HG03175 (cell line): ENCODE data around the gene CEP135.
"Not testable (repeated sequence)": the region's sequence is repeated elsewhere in the genome, so short reads cannot be mapped to it uniquely, and the experiment has no call there.

Experiments used
- ATAC-seq: cut with Tn5 transposase; IDR thresholded peaks from one replicate; pipeline ENCODE4 v1.9.1; 2021; ENCODE audit warnings: mild to moderate bottlenecking, moderate library complexity; ENCODE audit not compliant: unreplicated experiment

The CEP135 gene

DNA sequence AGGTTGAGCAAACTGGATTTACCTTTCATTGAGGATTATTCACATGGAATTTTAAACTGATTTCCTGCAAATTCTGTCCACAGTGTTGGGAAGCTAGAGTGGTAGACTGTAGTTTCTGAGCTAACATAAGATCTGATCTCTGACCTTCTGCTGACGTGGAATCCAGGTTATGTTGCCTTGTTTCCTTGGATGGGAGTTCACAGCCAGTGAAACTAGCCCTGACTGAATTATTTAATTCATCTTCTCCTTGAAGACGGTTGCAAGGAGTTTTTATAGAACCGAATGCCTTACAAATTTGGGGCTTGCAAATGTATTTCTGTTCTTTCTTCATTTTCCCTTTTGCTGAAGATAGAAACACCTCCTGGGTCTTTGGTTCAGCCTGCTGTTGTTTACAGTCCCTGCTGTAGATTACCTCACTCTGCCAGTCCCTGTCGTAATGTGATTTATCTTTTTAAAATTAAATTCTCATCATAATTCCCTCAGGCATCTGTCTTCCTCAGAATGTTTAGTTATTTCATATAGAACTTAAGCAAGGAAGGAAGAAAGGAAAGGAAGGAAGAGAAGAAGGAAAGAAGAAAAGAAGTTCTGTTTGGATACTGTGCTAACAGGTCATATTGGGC is 113.9 kb downstream of the CEP135 start:
- no peak for ATAC-seq

- ATAC-seq: no peak
Measured at GRCh38 chr4:56066493-56066892, 117.7 kb downstream of the CEP135 start.

- ATAC-seq: no peak
Measured at GRCh38 chr4:56067826-56068225, 119.1 kb downstream of the CEP135 start.

DNA sequence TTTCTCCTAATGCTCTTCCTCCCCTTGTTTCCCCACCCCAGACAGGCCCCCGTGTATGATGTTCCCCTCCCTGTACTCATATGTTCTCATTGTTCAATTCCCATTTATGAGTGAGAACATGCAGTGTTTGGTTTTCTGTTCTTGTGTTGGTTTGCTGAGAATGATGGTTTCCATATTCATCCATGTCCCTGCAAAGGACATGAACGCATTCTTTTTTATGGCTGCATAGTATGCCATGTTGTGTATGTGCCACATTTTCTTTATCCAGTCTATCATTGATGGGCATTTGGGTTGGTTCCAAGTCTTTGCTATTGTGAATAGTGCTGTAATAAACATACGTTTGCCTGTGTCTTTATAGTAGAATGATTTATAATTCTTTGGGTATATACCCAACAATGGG is 124.0 kb downstream of the CEP135 start:
- not testable (repeated sequence) for ATAC-seq

DNA sequence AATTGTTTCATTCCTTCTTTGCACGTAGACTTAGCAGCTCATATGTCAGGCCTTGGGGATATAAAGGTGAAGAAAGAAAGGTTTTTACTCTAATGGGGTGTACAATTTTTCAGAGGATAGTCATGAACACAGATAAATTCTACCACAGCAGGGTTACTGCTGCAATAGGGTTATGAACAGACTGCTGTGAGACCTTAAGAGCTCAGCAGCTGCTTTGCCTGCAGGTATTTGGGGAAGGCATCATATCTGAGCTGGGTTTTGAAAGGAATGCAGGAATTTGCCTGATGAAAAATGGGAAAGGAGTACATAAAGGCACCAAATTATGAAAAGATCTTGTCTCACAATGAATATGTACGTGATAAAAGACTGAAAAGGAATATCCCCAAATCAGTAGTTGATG is 128.9 kb downstream of the CEP135 start:
- no peak for ATAC-seq

GRCh38 chr4:56078866-56079265 is 130.1 kb downstream of the CEP135 start:
- no peak for ATAC-seq

DNA sequence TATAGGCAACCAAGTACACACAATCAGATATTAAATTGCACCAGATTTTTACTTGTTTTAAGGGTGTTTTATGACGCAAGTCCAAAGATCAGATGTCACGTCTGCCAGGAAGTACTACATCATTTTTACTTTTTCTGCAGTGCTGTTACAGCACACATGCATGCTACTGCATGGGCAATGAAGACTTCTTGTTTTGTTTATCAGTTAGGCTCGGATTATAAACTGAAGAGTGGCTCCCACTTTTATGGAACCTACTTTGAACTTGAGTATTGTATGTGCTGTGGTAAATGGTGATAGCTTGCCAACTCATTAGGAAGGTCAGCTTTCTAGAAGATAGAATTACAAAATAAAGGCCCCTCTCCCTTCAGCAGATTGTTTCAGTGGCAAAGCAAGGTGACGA is 131.6 kb downstream of the CEP135 start:
- ATAC-seq: no peak

DNA sequence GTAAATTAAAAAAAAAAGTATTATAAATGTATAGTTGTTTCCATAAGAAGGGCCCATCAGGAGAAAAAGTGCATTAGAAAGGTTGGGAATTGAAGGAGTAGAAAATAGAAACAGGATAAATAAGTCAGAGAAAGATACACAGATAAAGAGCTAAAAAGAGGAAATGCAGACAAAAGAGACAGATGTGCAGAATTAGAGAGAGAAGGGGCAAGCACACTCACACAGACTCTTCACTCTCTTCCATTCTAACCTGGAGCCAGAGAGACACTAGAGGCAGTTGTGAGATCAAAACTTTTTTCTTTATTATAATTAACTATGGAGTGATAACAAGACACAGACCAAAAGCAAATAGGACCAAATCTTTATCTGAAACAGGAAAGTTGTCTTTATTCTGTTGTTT is 134.1 kb downstream of the CEP135 start:
- ATAC-seq: no peak
